Brain microvascular endothelial cell (primary cell): ENCODE results near the gene PTPN14.
A peak's percentile ranks its signal among the peaks of the same experiment; 100 is the strongest.

ENCODE experiments used
- DNase-seq: peaks from one replicate; pipeline ENCODE4 v3.0.0-alpha.2; 2020
- H3K27ac ChIP-seq: fragments of 250-450 bp; sonication (Bioruptor Pico); 2 replicates; pipeline ENCODE4 v1.5.1; 2020; ENCODE audit warnings: mild to moderate bottlenecking, moderate library complexity
- H3K27me3 ChIP-seq: fragments of 250-450 bp; sonication (Bioruptor Pico); replicated peaks from 2 replicates; pipeline ENCODE4 v1.5.1; 2020; ENCODE audit warnings: mild to moderate bottlenecking
- H3K36me3 ChIP-seq: fragments of 250-450 bp; sonication (Bioruptor Pico); replicated peaks from 2 replicates; pipeline ENCODE4 v1.5.1; 2020; ENCODE audit warnings: mild to moderate bottlenecking
- H3K4me3 ChIP-seq: 2 replicates; pipeline ENCODE4 v1.5.1; 2011; ENCODE audit warnings: low read depth, mild to moderate bottlenecking, control low read depth, low read length, moderate library complexity
- CTCF ChIP-seq: IDR thresholded peaks from 2 replicates; pipeline ENCODE4 v1.5.1; 2011; ENCODE audit warnings: low read depth, mild to moderate bottlenecking, moderate library complexity, low read length, control low read depth, inconsistent platforms; ENCODE audit errors: missing control alignments
- in situ Hi-C: cut with HindIII; loops from 2 replicates; pipeline ENCODE4 v1.10.0; 2017; ENCODE audit warnings: low sequenced_read_pairs, low pct_ligation_motif_present

The PTPN14 gene

GRCh38 chr1:214565310-214565709, 13.9 kb upstream of the PTPN14 start:
- TF ChIP-seq CTCF = no peak
- no peak for DNase-seq
- in situ Hi-C loops = no loop called here
- no peak overlapping the region for H3K27ac ChIP-seq
- H3K36me3 ChIP-seq = no peaks in the 10 kb centered on the region
- H3K27me3 ChIP-seq = no peaks in the 10 kb centered on the region
- H3K4me3 ChIP-seq = no peak overlapping the region

GRCh38 chr1:214563881-214564280, 12.5 kb upstream of the PTPN14 start:
- no peak for TF ChIP-seq CTCF
- no peak for DNase-seq
- no peak overlapping the region for H3K27ac ChIP-seq
- no peaks in the 10 kb centered on the region for H3K36me3 ChIP-seq
- in situ Hi-C loops = no loop called here
- no peak overlapping the region for H3K4me3 ChIP-seq
- no peaks in the 10 kb centered on the region for H3K27me3 ChIP-seq

- peak; percentile 82 for DNase-seq
- Histone ChIP-seq H3K36me3 (no peaks in the 10 kb centered on the region), H3K27ac (no peak overlapping the region), H3K27me3 (no peaks in the 10 kb centered on the region), H3K4me3 (no peak overlapping the region)
- TF ChIP-seq CTCF = no peak
- in situ Hi-C loops = no loop called here
Observed at GRCh38 chr1:214557952-214558735, 6.7 kb upstream of the PTPN14 start.

- in situ Hi-C loops = no loop called here
- TF ChIP-seq CTCF = no peak
- no peak for DNase-seq
- no peaks in the 10 kb centered on the region for H3K27me3 ChIP-seq
- H3K27ac ChIP-seq = no peak overlapping the region
- peaks cover 3% of the 10 kb centered on the region for H3K36me3 ChIP-seq
- H3K4me3 ChIP-seq = no peak overlapping the region
Observed at GRCh38 chr1:214553142-214553710, 1.8 kb upstream of the PTPN14 start.

- DNase-seq = peak; percentile 23
- peak overlapping the region; percentile 69 for H3K4me3 ChIP-seq
- peak overlapping the region; percentile 91 for H3K27ac ChIP-seq
- in situ Hi-C loops = no loop called here
- TF ChIP-seq CTCF = no peak
- peaks cover 3% of the 10 kb centered on the region for H3K36me3 ChIP-seq
- no peaks in the 10 kb centered on the region for H3K27me3 ChIP-seq
Observed at GRCh38 chr1:214552174-214552608, 789 bp upstream of the PTPN14 start.
